Glomerular visceral epithelial cell (primary cell): ENCODE data around the gene PHF14.
"Not testable (repeated sequence)": the region's sequence is repeated elsewhere in the genome, so short reads cannot be mapped to it uniquely, and the experiment has no call there.

Experiments
- DNase-seq: peaks from one replicate; pipeline ENCODE4 v3.0.0-alpha.2; 2016; ENCODE audit errors: extremely low spot score

PHF14 gene

GRCh38 chr7:10977113-10977512 is 3.4 kb downstream of the PHF14 start:
- DNase-seq, result no peak

- DNase-seq, result no peak
Observed at GRCh38 chr7:10981317-10981716, 7.6 kb downstream of the PHF14 start.

GRCh38 chr7:10990748-10991147 is 17.1 kb downstream of the PHF14 start:
- DNase-seq, result not testable (repeated sequence)

- not testable (repeated sequence) for DNase-seq
Observed at GRCh38 chr7:10995482-10996166, 22.0 kb downstream of the PHF14 start.

GRCh38 chr7:10998996-10999757 is 25.5 kb downstream of the PHF14 start:
- no peak for DNase-seq

- no peak for DNase-seq
Observed at GRCh38 chr7:11005202-11005601, 31.5 kb downstream of the PHF14 start.

- no peak for DNase-seq
Observed at GRCh38 chr7:11006291-11006690, 32.6 kb downstream of the PHF14 start.

- DNase-seq, result no peak
Observed at GRCh38 chr7:11009631-11010030, 36.0 kb downstream of the PHF14 start.

GRCh38 chr7:11021468-11021867 is 47.8 kb downstream of the PHF14 start:
- DNase-seq, result no peak

GRCh38 chr7:11026452-11027359 is 53.0 kb downstream of the PHF14 start:
- no peak for DNase-seq

- DNase-seq, result no peak
Observed at GRCh38 chr7:11035661-11036060, 62.0 kb downstream of the PHF14 start.

GRCh38 chr7:11039974-11040373 is 66.3 kb downstream of the PHF14 start:
- no peak for DNase-seq

GRCh38 chr7:11054033-11054432 is 80.4 kb downstream of the PHF14 start:
- no peak for DNase-seq

GRCh38 chr7:11060893-11061292 is 87.2 kb downstream of the PHF14 start:
- DNase-seq, result no peak

GRCh38 chr7:11062110-11062509 is 88.4 kb downstream of the PHF14 start:
- no peak for DNase-seq

GRCh38 chr7:11069591-11069990 is 95.9 kb downstream of the PHF14 start:
- DNase-seq, result no peak

GRCh38 chr7:11077816-11078215 is 104.1 kb downstream of the PHF14 start:
- DNase-seq, result no peak

- no peak for DNase-seq
Observed at GRCh38 chr7:11078247-11078834, 104.7 kb downstream of the PHF14 start.

- no peak for DNase-seq
Observed at GRCh38 chr7:11079907-11080306, 106.2 kb downstream of the PHF14 start.

- no peak for DNase-seq
Observed at GRCh38 chr7:11082121-11082520, 108.4 kb downstream of the PHF14 start.

- no peak for DNase-seq
Observed at GRCh38 chr7:11082552-11083213, 109.0 kb downstream of the PHF14 start.
